Neural progenitor cell (in vitro differentiated cells): ENCODE data around the gene GPR87. TPM values are rescaled to one million over a fixed set of nuclear protein-coding genes. Genes with fewer than 3 reads are reported as not detected.

Experiments
- DNase-seq: peaks from one replicate; pipeline ENCODE4 v3.0.0-alpha.2; 2016; ENCODE audit warnings: low spot score
- H2AFZ ChIP-seq: fragments of 200-600 bp; sonication (generic); replicated peaks from 2 replicates; pipeline ENCODE4 v1.6.1; 2016; ENCODE audit warnings: antibody characterized with exemption
- H3F3A ChIP-seq: fragments of 200-600 bp; sonication (generic); 2 replicates; pipeline ENCODE4 v1.6.1; 2016; ENCODE audit warnings: antibody characterized with exemption, low read depth
- H3K27ac ChIP-seq: fragments of 200-600 bp; sonication (generic); 2 replicates; pipeline ENCODE4 v1.5.1; 2016; ENCODE audit warnings: mild to moderate bottlenecking
- H3K27me3 ChIP-seq: fragments of 200-600 bp; sonication (generic); 2 replicates; pipeline ENCODE4 v1.6.1; 2016; ENCODE audit warnings: mild to moderate bottlenecking, moderate library complexity
- H3K36me3 ChIP-seq: fragments of 200-600 bp; sonication (generic); 2 replicates; pipeline ENCODE4 v1.5.1; 2016
- H3K4me1 ChIP-seq: fragments of 200-600 bp; sonication (generic); 2 replicates; pipeline ENCODE4 v1.6.1; 2016; ENCODE audit warnings: mixed run types
- H3K4me2 ChIP-seq: fragments of 200-600 bp; sonication (generic); 2 replicates; pipeline ENCODE4 v1.6.1; 2016
- H3K4me3 ChIP-seq: fragments of 200-600 bp; sonication (generic); 2 replicates; pipeline ENCODE4 v1.5.1; 2016
- H3K79me2 ChIP-seq: fragments of 200-600 bp; sonication (generic); 2 replicates; pipeline ENCODE4 v1.6.1; 2016; ENCODE audit warnings: low read depth
- H3K9ac ChIP-seq: fragments of 200-600 bp; sonication (generic); 2 replicates; pipeline ENCODE4 v1.6.1; 2016
- H3K9me3 ChIP-seq: fragments of 200-600 bp; sonication (generic); 2 replicates; pipeline ENCODE4 v1.5.1; 2016; ENCODE audit warnings: low read depth
- H4K20me1 ChIP-seq: fragments of 200-600 bp; sonication (generic); 2 replicates; pipeline ENCODE4 v1.6.1; 2016; ENCODE audit warnings: low read depth
- H3K27ac Mint-ChIP-seq: 3 replicates; pipeline ENCODE4 v1.8.0; 2021; ENCODE audit warnings: mixed read lengths
- H3K27me3 Mint-ChIP-seq: 2 replicates; pipeline ENCODE4 v1.8.0; 2022; ENCODE audit warnings: low read depth, mild to moderate bottlenecking, inconsistent platforms, moderate library complexity, mixed read lengths; ENCODE audit not compliant: insufficient read depth
- H3K36me3 Mint-ChIP-seq: 3 replicates; pipeline ENCODE4 v1.8.0; 2021; ENCODE audit warnings: mixed read lengths
- H3K4me1 Mint-ChIP-seq: 3 replicates; pipeline ENCODE4 v1.8.0; 2021; ENCODE audit warnings: mixed read lengths
- H3K4me3 Mint-ChIP-seq: 3 replicates; pipeline ENCODE4 v1.8.0; 2021; ENCODE audit warnings: mild to moderate bottlenecking, moderate library complexity, mixed read lengths
- H3K9me3 Mint-ChIP-seq: 3 replicates; pipeline ENCODE4 v1.8.0; 2020; ENCODE audit warnings: mixed read lengths
- CTCF ChIP-seq: fragments of 200-600 bp; sonication (generic); IDR thresholded peaks from 2 replicates; pipeline ENCODE4 v1.5.1; 2017; ENCODE audit warnings: antibody characterized with exemption, mild to moderate bottlenecking
- EZH2 ChIP-seq: fragments of 200-600 bp; sonication (generic); IDR thresholded peaks from 2 replicates; pipeline ENCODE4 v1.6.1; 2017; ENCODE audit warnings: antibody characterized with exemption, mild to moderate bottlenecking, moderate library complexity
- EZH2phosphoT487 ChIP-seq: fragments of 200-600 bp; sonication (generic); IDR thresholded peaks from 2 replicates; pipeline ENCODE4 v1.6.1; 2017; ENCODE audit warnings: antibody characterized with exemption
- total RNA-seq: library from RNA; depleted of rRNA; stranded (reverse); fragments of >200 nt; gene quantifications from 2 replicates; pipeline ENCODE4 v1.2.3, GENCODE V29; 2015; ENCODE audit warnings: low replicate concordance

Gene GPR87
- total RNA-seq, 1 donor from 2014 or later: not detected

DNA sequence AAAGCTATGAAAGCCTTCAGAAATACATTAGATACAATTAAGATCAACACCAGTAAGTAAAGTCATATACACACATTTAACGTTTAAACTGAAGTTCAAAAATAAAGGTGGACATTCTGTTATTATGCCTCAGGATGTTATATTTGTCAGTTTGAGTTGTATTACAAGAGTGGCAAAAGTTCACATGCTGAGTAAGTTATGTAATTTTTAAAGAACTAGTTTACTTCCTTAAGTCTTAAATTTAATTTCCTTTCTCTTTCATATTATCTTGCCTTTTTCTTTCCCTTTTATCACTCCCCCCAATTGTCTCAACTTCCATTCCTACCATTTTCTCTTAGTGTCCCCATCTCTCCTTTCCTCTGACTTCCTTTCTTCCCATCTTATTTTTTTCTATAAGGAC is 4.9 kb upstream of the GPR87 start:
- Mint-ChIP-seq H3K4me1 (peaks cover 3% of the 10 kb centered on the region), H3K27ac (no peak overlapping the region), H3K4me3 (no peak overlapping the region), H3K27me3 (no peaks in the 10 kb centered on the region), H3K36me3 (no peaks in the 10 kb centered on the region), H3K9me3 (no peaks in the 10 kb centered on the region)
- Histone ChIP-seq H3F3A (no peaks in the 10 kb centered on the region), H3K36me3 (no peaks in the 10 kb centered on the region), H3K4me1 (no peaks in the 10 kb centered on the region), H3K9me3 (no peaks in the 10 kb centered on the region), H3K4me2 (no peak overlapping the region), H3K27me3 (no peaks in the 10 kb centered on the region), H2AFZ (no peak overlapping the region), H3K9ac (no peak overlapping the region), H3K4me3 (no peak overlapping the region), H3K27ac (no peak overlapping the region), H3K79me2 (no peaks in the 10 kb centered on the region), H4K20me1 (no peaks in the 10 kb centered on the region)
- TF ChIP-seq CTCF (no peak), EZH2phosphoT487 (no peak), EZH2 (no peak)
- DNase-seq: no peak

GRCh38 chr3:151320131-151320530 is 3.5 kb upstream of the GPR87 start:
- Histone ChIP-seq H3K9me3 (no peaks in the 10 kb centered on the region), H3K9ac (no peak overlapping the region), H3K4me3 (no peak overlapping the region), H3K79me2 (no peaks in the 10 kb centered on the region), H3K4me2 (no peak overlapping the region), H3F3A (no peaks in the 10 kb centered on the region), H4K20me1 (no peaks in the 10 kb centered on the region), H2AFZ (no peak overlapping the region), H3K27me3 (no peaks in the 10 kb centered on the region), H3K4me1 (peaks cover 8% of the 10 kb centered on the region), H3K36me3 (no peaks in the 10 kb centered on the region), H3K27ac (no peak overlapping the region)
- no peaks in the 10 kb centered on the region for H3K36me3 Mint-ChIP-seq
- no peaks in the 10 kb centered on the region for H3K9me3 Mint-ChIP-seq
- peaks cover 3% of the 10 kb centered on the region for H3K4me1 Mint-ChIP-seq
- H3K27ac Mint-ChIP-seq: no peak overlapping the region
- no peak overlapping the region for H3K4me3 Mint-ChIP-seq
- no peaks in the 10 kb centered on the region for H3K27me3 Mint-ChIP-seq
- no peak for DNase-seq
- TF ChIP-seq EZH2: no peak
- no peak for TF ChIP-seq CTCF
- TF ChIP-seq EZH2phosphoT487: no peak

- no peaks in the 10 kb centered on the region for H4K20me1 ChIP-seq
- H3K4me1 Mint-ChIP-seq: peaks cover 3% of the 10 kb centered on the region
- DNase-seq: no peak
These were observed 3.0 kb upstream of the GPR87 start for GRCh38 chr3:151319628-151320027.

More at GRCh38 chr3:151319628-151320027, 3.0 kb upstream of the GPR87 start:
- Mint-ChIP-seq H3K4me3 (no peak overlapping the region), H3K27ac (no peak overlapping the region), H3K9me3 (no peaks in the 10 kb centered on the region), H3K27me3 (no peaks in the 10 kb centered on the region), H3K36me3 (no peaks in the 10 kb centered on the region)
- H3K9ac ChIP-seq: no peak overlapping the region
- H3K27ac ChIP-seq: no peak overlapping the region
- no peaks in the 10 kb centered on the region for H3K27me3 ChIP-seq
- H3K4me2 ChIP-seq: no peak overlapping the region
- no peaks in the 10 kb centered on the region for H3K36me3 ChIP-seq
- H3F3A ChIP-seq: no peaks in the 10 kb centered on the region
- TF ChIP-seq CTCF (no peak), EZH2phosphoT487 (no peak), EZH2 (no peak)
- H2AFZ ChIP-seq: no peak overlapping the region
- H3K79me2 ChIP-seq: no peaks in the 10 kb centered on the region
- H3K9me3 ChIP-seq: no peaks in the 10 kb centered on the region
- peaks cover 8% of the 10 kb centered on the region for H3K4me1 ChIP-seq
- no peak overlapping the region for H3K4me3 ChIP-seq
